Endodermal cell (in vitro differentiated cells): ENCODE measurements around the gene BRF1. TPM values are rescaled to one million over a fixed set of nuclear protein-coding genes. Genes with fewer than 3 reads are reported as not detected.

Experiments used
- DNase-seq: peaks from one replicate; pipeline ENCODE4 v3.0.0-alpha.2; 2017
- H3K27ac ChIP-seq: 2 replicates; pipeline ENCODE4 v1.5.1; 2013; ENCODE audit warnings: mild to moderate bottlenecking, low read depth, low read length, moderate library complexity
- H3K27me3 ChIP-seq: 2 replicates; pipeline ENCODE4 v1.6.1; 2013; ENCODE audit warnings: mild to moderate bottlenecking, low read length, moderate library complexity; ENCODE audit not compliant: insufficient read depth, control insufficient read depth, poor library complexity, severe bottlenecking
- H3K36me3 ChIP-seq: 2 replicates; pipeline ENCODE4 v1.7.0; 2013; ENCODE audit warnings: mild to moderate bottlenecking, low read length, moderate library complexity; ENCODE audit not compliant: control insufficient read depth, insufficient read depth
- H3K4me1 ChIP-seq: one replicate; pipeline ENCODE4 v1.7.0; 2013; ENCODE audit warnings: low read length; ENCODE audit not compliant: control insufficient read depth, insufficient read depth
- H3K4me3 ChIP-seq: 2 replicates; pipeline ENCODE4 v1.5.1; 2013; ENCODE audit warnings: mild to moderate bottlenecking, low read length, moderate library complexity
- H3K9ac ChIP-seq: 2 replicates; pipeline ENCODE4 v1.6.1; 2013; ENCODE audit warnings: mild to moderate bottlenecking, low read length, moderate library complexity; ENCODE audit not compliant: poor library complexity, severe bottlenecking; ENCODE audit errors: extremely low read depth
- H3K9me3 ChIP-seq: 2 replicates; pipeline ENCODE4 v1.6.1; 2013; ENCODE audit warnings: mild to moderate bottlenecking, low read length, moderate library complexity; ENCODE audit not compliant: control insufficient read depth
- H3K27ac Mint-ChIP-seq: 2 replicates; pipeline ENCODE4 v1.8.0; 2020; ENCODE audit warnings: mixed read lengths
- H3K27me3 Mint-ChIP-seq: 2 replicates; pipeline ENCODE4 v1.8.0; 2021; ENCODE audit warnings: mild to moderate bottlenecking, mixed read lengths; ENCODE audit not compliant: insufficient read depth
- H3K36me3 Mint-ChIP-seq: 2 replicates; pipeline ENCODE4 v1.8.0; 2020; ENCODE audit warnings: low read depth, mixed read lengths
- H3K4me1 Mint-ChIP-seq: 2 replicates; pipeline ENCODE4 v1.8.0; 2020; ENCODE audit warnings: mixed read lengths
- H3K4me3 Mint-ChIP-seq: 2 replicates; pipeline ENCODE4 v1.8.0; 2020; ENCODE audit warnings: mild to moderate bottlenecking, moderate library complexity, mixed read lengths
- H3K9me3 Mint-ChIP-seq: 2 replicates; pipeline ENCODE4 v1.8.0; 2020; ENCODE audit warnings: mild to moderate bottlenecking, mixed read lengths
- CTCF ChIP-seq: fragments of 200-600 bp; sonication (generic); conservative IDR thresholded peaks from 2 replicates; pipeline ENCODE4 v1.5.0; 2021; ENCODE audit warnings: antibody characterized with exemption, mild to moderate bottlenecking
- WGBS, 2 experiments: methylation state at CpG; one replicate each; pipeline versions ENCODE4 v1.1.5 to v1.1.7; 2013; ENCODE audit warnings: missing lambda C conversion rate in 2 of 2, mixed read lengths in 1 of 2; ENCODE audit not compliant: insufficient coverage in 1 of 2, insufficient read length in 1 of 2; 5-methylcytosine and 5-hydroxymethylcytosine counted together
- total RNA-seq, 2 donors: library from RNA; stranded (reverse); fragmentation: NEBNext Ultra II Directional in 1 of 2; extraction: Animal tissue kit (Norgen Biotek cat#: 25700) in 1 of 2; gene quantifications; 2 replicates in 1 of 2; 3 replicates in 1 of 2; pipeline ENCODE4 v1.2.1, GENCODE V29; 2021

The BRF1 gene
- total RNA-seq, 2 donors from 2014 or later = 37.0 to 44.5 TPM

GRCh38 chr14:105173145-105173544 lies 127.7 kb downstream of the BRF1 start:
- H3K27me3 Mint-ChIP-seq = peaks cover 8% of the 10 kb centered on the region
- no peaks in the 10 kb centered on the region for H3K4me1 Mint-ChIP-seq
- TF ChIP-seq CTCF = no peak
- Histone ChIP-seq H3K36me3 (no peaks in the 10 kb centered on the region), H3K4me1 (no peaks in the 10 kb centered on the region), H3K27ac (no peak overlapping the region), H3K4me3 (no peak overlapping the region), H3K27me3 (peaks cover 8% of the 10 kb centered on the region), H3K9me3 (no peaks in the 10 kb centered on the region), H3K9ac (no peak overlapping the region)
- no peak overlapping the region for H3K27ac Mint-ChIP-seq
- H3K36me3 Mint-ChIP-seq = no peaks in the 10 kb centered on the region
- 93 to 95% methylated on average over 8 to 13 of the region's 13 CpGs for WGBS, 2 experiments
- no peak overlapping the region for H3K4me3 Mint-ChIP-seq
- H3K9me3 Mint-ChIP-seq = no peaks in the 10 kb centered on the region
- DNase-seq = no peak

GRCh38 chr14:105172476-105172875 lies 128.3 kb downstream of the BRF1 start:
- 74 to 100% methylated on average over 2 to 7 of the region's 7 CpGs for WGBS, 2 experiments
- H3K4me1 Mint-ChIP-seq = no peaks in the 10 kb centered on the region
- no peak overlapping the region for H3K27ac ChIP-seq
- H3K27me3 ChIP-seq = peaks cover 8% of the 10 kb centered on the region
- H3K9me3 ChIP-seq = no peaks in the 10 kb centered on the region
- no peak for DNase-seq
- no peak overlapping the region for H3K4me3 ChIP-seq
- no peaks in the 10 kb centered on the region for H3K4me1 ChIP-seq
- no peak overlapping the region for H3K9ac ChIP-seq
- H3K27ac Mint-ChIP-seq = no peak overlapping the region
- H3K4me3 Mint-ChIP-seq = no peak overlapping the region
- H3K27me3 Mint-ChIP-seq = peaks cover 10% of the 10 kb centered on the region
- no peaks in the 10 kb centered on the region for H3K9me3 Mint-ChIP-seq
- H3K36me3 ChIP-seq = no peaks in the 10 kb centered on the region
- no peak for TF ChIP-seq CTCF
- H3K36me3 Mint-ChIP-seq = no peaks in the 10 kb centered on the region

GRCh38 chr14:105171004-105171673 lies 129.7 kb downstream of the BRF1 start:
- Mint-ChIP-seq H3K27me3 (peaks cover 17% of the 10 kb centered on the region), H3K4me1 (no peaks in the 10 kb centered on the region), H3K36me3 (no peaks in the 10 kb centered on the region), H3K4me3 (no peak overlapping the region), H3K27ac (no peak overlapping the region), H3K9me3 (no peaks in the 10 kb centered on the region)
- Histone ChIP-seq H3K36me3 (no peaks in the 10 kb centered on the region), H3K9me3 (no peaks in the 10 kb centered on the region), H3K4me1 (no peaks in the 10 kb centered on the region), H3K27ac (no peak overlapping the region), H3K27me3 (peaks cover 16% of the 10 kb centered on the region), H3K9ac (no peak overlapping the region), H3K4me3 (no peak overlapping the region)
- DNase-seq = no peak
- TF ChIP-seq CTCF = no peak
- 68 to 81% methylated on average over 10 to 19 of the region's 19 CpGs for WGBS, 2 experiments
